SW 1271 (cell line): ENCODE results near the gene AGPS.
"Not testable (repeated sequence)": the region's sequence is repeated elsewhere in the genome, so short reads cannot be mapped to it uniquely, and the experiment has no call there.

ENCODE experiments used
- DNase-seq, 2 experiments: peaks; one replicate each; lab custom pipeline; 2025; lab: John Stamatoyannopoulos, UW

The AGPS gene

DNA sequence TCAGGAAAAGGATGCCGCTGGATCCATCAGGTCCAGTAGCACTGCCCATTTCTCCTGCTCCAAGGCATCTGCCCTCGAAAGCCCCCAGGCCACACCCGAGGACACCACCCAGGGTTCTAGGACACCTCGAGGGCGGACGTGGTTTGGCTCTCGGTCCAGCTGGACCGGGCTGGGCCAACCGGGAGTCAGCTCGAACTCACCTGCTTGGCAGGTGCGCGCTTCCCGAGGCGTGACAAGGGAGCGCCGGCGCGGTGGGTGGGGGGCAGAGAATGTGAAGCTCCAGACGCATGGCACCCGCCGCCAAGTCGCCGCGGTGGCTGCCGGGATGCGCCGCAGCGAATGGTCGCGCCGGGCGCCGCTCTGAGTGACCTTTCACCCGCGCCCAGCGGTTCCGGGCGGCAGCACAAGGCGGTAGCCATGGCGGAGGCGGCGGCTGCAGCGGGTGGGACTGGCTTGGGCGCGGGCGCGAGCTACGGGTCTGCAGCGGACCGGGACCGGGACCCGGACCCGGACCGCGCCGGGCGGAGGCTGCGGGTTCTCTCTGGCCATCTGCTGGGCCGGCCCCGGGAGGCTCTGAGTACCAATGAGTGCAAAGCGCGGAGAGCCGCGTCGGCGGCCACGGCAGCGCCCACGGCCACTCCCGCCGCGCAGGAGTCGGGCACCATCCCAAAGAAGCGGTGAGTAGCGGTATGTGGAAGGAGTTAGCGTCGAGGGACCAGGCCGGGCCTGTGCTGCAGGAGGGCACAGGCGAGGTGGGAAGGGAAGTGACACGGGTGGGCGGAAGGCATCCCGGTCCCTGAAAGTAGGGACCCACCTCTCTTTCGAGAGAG, at the start of gene AGPS:
Gene AGPS, plus strand, starts transcription at position 401 of the 830 bp plus-strand sequence. Its CDS starts 17 bp downstream, at position 418.
- DNase-seq = peak in 1 of 2 experiments; percentile 61

DNA sequence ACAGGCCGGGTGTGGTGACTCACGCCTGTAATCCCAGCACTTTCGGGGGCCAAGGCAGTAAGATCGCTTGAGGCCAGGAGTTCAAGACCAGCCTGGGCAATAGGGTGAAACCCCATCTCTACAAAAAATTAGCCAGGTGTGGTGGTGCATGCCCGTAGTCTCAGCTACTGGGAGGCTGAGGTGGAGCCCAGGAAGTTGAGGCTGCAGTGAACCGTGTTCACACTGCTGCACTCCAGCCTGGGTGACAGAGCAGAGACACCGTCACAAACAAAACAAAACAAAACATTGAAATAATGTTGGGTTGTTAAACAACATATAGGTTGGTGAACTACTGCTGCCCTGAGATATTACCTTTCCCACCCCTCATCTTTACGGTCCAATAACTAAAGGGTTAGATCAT, 48.8 kb upstream of the AGPS start:
- no peak for DNase-seq

GRCh38 chr2:177344316-177344715, 48.3 kb upstream of the AGPS start:
- no peak for DNase-seq

DNA sequence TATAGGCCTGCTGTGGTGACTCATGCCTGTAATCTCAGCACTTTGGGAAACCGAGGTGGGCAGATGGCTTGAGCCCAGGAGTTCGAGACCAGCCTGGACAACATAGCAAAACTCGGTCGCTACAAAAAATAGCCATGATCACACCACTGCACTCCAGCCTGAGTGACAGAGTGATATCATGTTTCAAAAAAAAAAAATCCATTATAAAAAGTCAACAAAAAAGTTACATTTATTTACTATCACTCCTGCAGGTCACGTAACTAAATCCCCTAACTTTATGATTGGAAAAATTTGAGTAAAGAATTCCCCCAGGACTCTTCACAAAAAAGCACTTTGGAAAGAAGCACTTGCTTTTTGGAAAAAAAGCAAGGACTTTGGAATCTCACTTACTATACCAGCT, 46.4 kb upstream of the AGPS start:
- no peak for DNase-seq

- DNase-seq = no peak
Measured at GRCh38 chr2:177347570-177347969, 45.0 kb upstream of the AGPS start.

DNA sequence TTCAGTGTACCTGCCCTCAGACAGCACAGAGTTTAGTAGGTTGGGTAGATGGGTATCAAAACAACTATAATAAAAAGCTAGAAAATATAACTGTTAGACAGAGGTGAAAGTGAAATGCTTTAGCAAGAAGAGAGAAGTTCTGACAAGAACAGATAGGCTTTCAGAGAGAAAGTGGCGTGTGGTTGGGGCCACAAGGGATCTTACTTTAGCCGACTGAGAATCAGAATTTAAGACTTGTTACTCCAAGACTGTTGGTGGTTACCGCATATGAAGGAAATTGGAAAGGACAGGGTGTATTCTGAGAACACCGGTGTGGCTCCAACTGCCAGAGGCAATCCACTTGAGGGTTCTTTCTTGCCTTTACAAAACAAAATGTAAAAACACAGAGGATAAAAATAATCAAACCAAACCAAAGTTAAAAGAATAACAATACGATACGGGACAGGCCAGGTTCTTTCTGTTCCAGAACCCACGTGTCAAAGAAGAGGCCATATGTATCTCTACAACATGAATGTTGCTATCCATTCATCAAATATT, 44.4 kb upstream of the AGPS start:
- DNase-seq = no peak

GRCh38 chr2:177348733-177349693, 43.6 kb upstream of the AGPS start:
- no peak for DNase-seq

GRCh38 chr2:177350624-177351023, 41.9 kb upstream of the AGPS start:
- not testable (repeated sequence) for DNase-seq

- not testable (repeated sequence) for DNase-seq
Measured at GRCh38 chr2:177351121-177351520, 41.5 kb upstream of the AGPS start.

DNA sequence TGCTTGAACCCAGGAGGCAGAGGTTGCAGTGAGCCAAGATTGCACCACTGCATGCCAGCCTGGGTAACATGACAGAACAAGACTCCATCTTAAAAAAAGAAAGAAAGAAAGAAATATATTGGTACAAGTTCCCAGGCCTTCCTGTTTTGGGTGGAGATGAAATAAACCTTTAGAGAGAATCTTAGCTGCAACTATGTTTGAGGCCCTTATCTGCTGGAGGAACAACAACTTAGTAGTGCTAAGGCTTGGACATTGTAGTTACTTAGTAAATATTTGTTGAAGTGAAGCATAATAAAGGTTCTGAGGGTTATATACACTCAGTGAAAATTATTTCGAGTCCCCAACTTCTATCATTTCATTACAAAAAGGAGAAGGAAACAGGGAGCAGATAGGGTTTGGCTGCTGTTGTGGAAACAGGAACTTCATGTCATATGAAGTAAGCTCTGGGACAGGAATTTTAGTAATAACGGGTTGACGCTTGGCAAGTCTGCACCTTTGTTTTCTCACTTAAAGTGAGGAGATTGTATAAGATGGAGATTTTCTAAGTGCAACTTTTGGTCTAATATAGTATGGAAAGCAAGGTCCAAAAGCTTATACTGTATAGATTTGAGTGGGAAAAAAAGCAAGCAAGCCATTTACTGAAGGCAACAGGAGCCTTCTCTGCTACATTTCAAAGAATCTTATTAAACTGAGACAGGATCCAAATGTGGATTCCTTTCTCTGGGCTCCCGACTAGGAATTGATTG, 40.0 kb upstream of the AGPS start:
- DNase-seq = no peak

DNA sequence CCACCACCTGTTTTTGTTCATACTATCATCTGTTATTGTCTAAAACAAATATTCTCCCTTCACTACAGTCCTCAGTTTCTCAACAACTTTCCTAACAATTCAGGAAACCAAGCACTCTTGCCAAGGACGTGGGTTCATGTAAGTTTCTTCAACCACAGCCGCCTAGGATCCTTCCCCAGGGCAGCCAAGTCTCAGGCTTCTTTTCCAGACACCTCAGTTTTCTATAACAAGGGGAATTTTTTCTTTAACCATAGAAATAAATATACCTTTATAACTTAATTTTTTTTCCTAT, 39.4 kb upstream of the AGPS start:
- no peak for DNase-seq

- DNase-seq = not testable (repeated sequence)
Measured at GRCh38 chr2:177354541-177354940, 38.0 kb upstream of the AGPS start.

- no peak for DNase-seq
Measured at GRCh38 chr2:177355874-177356273, 36.7 kb upstream of the AGPS start.

GRCh38 chr2:177359836-177360595, 32.6 kb upstream of the AGPS start:
- DNase-seq = no peak

DNA sequence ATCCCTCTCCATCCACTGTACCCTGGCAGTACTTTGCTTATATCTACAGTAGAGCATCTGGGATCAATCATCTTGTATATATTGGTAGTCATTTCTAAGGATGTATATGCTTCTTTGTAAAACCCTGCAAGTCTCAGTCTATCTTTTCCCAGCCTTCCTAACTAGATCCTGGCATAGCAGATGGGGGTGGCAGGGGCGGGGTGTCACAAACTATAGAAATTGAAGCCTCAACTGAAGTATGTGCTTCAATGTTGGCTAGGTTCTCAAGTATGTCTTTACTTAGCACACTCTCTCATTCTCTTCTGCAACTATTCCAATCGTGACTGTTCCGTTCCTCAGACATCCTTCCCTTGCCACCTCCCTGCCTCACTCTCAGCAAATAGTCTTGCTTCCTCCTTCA, 30.1 kb upstream of the AGPS start:
- no peak for DNase-seq

DNA sequence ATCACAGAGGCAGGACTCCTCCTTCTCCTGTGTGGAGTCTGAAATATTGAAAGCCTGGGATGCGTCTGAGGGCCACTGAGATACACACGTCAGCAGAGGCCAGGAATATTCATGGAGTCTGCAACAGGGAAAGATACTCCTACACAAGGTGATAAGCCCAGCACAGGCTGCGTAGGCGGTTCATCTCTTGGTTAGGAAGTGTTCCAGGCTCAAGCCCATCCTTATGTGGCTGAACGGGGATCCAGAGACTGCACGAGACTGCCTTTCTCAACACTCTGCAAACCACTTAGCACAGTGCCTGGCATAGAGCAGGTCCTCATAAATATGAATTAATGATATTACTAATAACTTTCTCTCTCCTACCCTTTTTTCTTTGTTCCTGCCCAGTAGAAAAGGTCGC, 29.2 kb upstream of the AGPS start:
- no peak for DNase-seq

DNA sequence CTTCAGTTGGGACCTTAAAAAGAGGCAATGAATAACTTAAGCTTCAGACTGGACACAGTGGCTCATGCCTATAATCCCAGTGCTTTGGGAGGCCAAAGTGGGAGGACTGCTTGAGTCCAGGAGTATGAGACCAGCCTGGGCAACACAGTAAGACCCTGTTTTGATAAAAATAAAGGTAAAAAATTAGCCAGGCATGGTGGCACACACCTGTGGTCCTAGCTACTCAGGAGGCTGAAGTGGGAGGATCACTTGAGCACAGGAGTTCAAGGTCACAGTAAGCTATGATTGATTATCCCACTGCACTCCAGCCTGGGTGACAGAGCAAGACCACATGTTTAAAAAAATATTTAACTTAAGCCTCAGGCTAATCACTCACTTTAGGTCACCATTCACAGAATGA, 26.8 kb upstream of the AGPS start:
- DNase-seq = not testable (repeated sequence)

DNA sequence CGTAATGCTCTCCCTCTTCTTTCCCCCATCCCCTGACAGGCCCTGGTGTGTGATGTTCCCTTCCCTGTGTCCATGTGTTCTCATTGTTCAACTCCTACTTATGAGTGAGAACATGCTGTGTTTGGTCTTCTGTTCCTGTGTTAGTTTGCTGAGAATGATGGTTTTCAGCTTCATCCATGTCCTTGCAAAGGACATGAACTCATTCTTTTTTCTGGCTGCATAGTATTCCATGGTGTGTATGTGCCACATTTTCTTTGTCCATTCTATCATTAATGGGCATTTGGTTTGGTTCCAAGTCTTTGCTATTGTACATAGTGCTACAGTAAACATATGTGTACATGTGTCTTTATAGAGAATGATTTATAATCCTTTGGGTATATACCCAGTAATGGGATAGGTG, 24.6 kb upstream of the AGPS start:
- DNase-seq = not testable (repeated sequence)

GRCh38 chr2:177379354-177379753, 13.2 kb upstream of the AGPS start:
- no peak for DNase-seq

- no peak for DNase-seq
Measured at GRCh38 chr2:177380181-177380580, 12.4 kb upstream of the AGPS start.

DNA sequence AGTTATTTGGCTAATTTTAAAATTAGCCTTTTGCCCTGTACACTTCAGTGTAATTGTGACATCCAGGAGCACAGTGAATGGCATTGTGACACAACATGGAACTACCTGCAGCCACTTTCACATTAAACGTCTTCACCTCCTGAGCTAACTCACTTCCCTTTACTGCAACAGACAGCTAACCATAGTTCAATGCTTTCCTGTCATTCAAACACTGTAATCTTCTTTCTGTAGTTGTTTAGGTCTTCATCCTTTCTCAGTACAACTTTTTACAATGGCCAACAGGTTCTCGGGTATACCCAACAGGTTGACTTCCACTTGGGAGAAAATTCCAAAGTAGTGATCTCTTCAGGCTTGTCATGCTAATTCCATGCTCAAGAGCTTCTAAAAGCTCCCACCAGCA, 8.6 kb upstream of the AGPS start:
- DNase-seq = no peak
